Endothelial cell (in vitro differentiated cells): ENCODE results near the gene VSIG10L. TPM values are rescaled to one million over a fixed set of nuclear protein-coding genes. Genes with fewer than 3 reads are reported as not detected.

Source experiments
- DNase-seq: peaks from one replicate; pipeline ENCODE4 v3.0.0; 2021; ENCODE audit warnings: low spot score
- H3K27ac Mint-ChIP-seq: one replicate; pipeline ENCODE4 v1.8.0; 2021; ENCODE audit warnings: mixed read lengths, inconsistent platforms; ENCODE audit not compliant: unreplicated experiment
- H3K27me3 Mint-ChIP-seq: one replicate; pipeline ENCODE4 v1.8.0; 2021; ENCODE audit warnings: mild to moderate bottlenecking, moderate library complexity, mixed read lengths, inconsistent platforms; ENCODE audit not compliant: unreplicated experiment
- H3K36me3 Mint-ChIP-seq: one replicate; pipeline ENCODE4 v1.8.0; 2021; ENCODE audit warnings: mild to moderate bottlenecking, low read depth, mixed read lengths, inconsistent platforms; ENCODE audit not compliant: unreplicated experiment
- H3K4me1 Mint-ChIP-seq: one replicate; pipeline ENCODE4 v1.8.0; 2021; ENCODE audit warnings: mild to moderate bottlenecking, mixed read lengths, inconsistent platforms; ENCODE audit not compliant: unreplicated experiment
- H3K4me3 Mint-ChIP-seq: one replicate; pipeline ENCODE4 v1.8.0; 2021; ENCODE audit warnings: mild to moderate bottlenecking, mixed read lengths, inconsistent platforms; ENCODE audit not compliant: unreplicated experiment
- H3K9me3 Mint-ChIP-seq: one replicate; pipeline ENCODE4 v1.8.0; 2021; ENCODE audit warnings: mixed read lengths, inconsistent platforms; ENCODE audit not compliant: unreplicated experiment
- total RNA-seq: library from RNA; stranded (reverse); fragmentation: NEBNext Ultra II Directional; extraction: Animal tissue kit (Norgen Biotek cat#: 25700); gene quantifications from one replicate; pipeline ENCODE4 v1.2.1, GENCODE V29; 2021; ENCODE audit not compliant: unreplicated experiment
- TF ChIP-seq, protein P1 (sequence below): fragments of 200-600 bp; sonication (generic); IDR thresholded peaks from one replicate; pipeline ENCODE4 v1.5.0; 2021; ENCODE audit warnings: antibody characterized with exemption; ENCODE audit not compliant: unreplicated experiment

VSIG10L gene
- total RNA-seq, 1 donor from 2014 or later: 5.9 TPM

- Mint-ChIP-seq H3K4me1 (peaks cover 11% of the 10 kb centered on the region), H3K27me3 (peaks cover 17% of the 10 kb centered on the region), H3K27ac (no peak overlapping the region), H3K9me3 (peaks cover 4% of the 10 kb centered on the region), H3K36me3 (peaks cover 29% of the 10 kb centered on the region), H3K4me3 (no peak overlapping the region)
- TF ChIP-seq, protein P1, sequence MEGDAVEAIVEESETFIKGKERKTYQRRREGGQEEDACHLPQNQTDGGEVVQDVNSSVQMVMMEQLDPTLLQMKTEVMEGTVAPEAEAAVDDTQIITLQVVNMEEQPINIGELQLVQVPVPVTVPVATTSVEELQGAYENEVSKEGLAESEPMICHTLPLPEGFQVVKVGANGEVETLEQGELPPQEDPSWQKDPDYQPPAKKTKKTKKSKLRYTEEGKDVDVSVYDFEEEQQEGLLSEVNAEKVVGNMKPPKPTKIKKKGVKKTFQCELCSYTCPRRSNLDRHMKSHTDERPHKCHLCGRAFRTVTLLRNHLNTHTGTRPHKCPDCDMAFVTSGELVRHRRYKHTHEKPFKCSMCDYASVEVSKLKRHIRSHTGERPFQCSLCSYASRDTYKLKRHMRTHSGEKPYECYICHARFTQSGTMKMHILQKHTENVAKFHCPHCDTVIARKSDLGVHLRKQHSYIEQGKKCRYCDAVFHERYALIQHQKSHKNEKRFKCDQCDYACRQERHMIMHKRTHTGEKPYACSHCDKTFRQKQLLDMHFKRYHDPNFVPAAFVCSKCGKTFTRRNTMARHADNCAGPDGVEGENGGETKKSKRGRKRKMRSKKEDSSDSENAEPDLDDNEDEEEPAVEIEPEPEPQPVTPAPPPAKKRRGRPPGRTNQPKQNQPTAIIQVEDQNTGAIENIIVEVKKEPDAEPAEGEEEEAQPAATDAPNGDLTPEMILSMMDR: no peak
- no peak for DNase-seq
These were observed 24.6 kb downstream of the VSIG10L start for GRCh38 chr19:51317376-51317775.

DNA sequence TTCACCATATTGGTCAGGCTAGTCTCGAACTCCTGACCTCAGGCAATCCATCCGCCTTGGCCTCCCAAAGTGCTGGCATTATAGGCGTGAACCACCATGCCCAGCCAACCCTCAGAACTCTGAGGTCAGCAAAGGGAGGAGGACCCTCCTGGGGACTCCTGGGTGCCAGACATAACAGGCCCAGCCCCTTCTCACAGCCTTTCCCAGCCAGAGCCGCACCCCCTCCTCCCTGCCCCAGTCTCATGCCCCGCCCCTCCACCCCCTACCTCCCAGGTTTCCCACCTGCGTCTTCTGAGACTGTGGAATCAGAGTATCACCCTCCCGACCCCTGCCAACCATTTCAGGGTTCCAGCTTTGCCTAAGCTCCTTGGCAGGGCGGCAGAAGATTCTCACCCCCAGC, 25.3 kb downstream of the VSIG10L start:
- Mint-ChIP-seq H3K27ac (no peak overlapping the region), H3K27me3 (peaks cover 17% of the 10 kb centered on the region), H3K36me3 (peaks cover 29% of the 10 kb centered on the region), H3K9me3 (peaks cover 4% of the 10 kb centered on the region), H3K4me1 (peaks cover 14% of the 10 kb centered on the region), H3K4me3 (no peak overlapping the region)
- TF ChIP-seq, protein P1: no peak
- no peak for DNase-seq

DNA sequence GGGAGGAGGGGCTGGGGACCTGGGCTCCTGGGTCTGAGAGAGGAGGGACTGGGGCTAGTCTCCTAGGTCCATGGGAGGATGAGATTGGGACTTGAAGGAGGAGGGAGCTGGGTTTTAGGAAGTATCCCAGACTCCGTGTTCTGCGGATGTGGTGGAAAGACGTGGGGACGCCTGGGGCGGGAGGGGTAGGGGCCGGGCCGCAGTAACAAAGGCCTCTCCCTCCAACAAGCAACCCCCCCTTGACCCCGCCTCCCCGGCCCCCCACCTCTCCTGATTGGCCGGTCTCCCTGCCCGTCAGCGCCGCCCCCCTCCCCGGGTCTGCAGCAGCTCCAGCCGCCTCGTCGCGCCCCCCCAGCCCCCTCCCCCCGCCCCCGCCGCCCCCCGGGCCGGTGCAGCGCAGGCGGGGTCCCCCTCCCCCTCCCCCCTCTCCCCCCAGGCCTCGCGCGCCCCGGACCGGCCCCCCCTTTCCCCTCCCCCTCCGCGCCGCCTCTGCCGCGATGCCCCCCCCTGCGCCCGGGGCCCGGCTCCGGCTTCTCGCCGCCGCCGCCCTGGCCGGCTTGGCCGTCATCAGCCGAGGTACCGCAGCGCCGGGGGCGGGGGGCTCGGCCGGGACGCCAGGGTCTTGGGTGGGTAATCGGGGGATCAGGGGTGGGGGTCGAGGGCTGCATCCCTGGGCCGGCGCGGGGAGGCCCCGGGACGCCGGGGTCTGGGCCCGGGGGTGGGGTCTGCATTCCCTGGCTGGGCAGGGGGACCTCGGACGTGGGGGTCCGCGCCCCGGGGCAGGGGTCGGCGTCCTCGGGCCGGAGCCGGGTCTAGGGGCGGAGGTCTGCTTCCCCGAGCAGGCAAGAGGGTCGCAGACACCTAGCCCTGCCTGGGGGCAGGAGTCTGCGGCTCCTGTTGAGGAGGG, 30.3 kb downstream of the VSIG10L start, which contains the start of gene IGLON5:
Gene IGLON5, plus strand, starts transcription at position 294 of the 907 bp plus-strand sequence. Its CDS starts 204 bp downstream, at position 498.
- Mint-ChIP-seq H3K4me3 (peak within 1 kb of the TSS; percentile 95), H3K27ac (peak within 1 kb of the TSS; percentile 68), H3K4me1 (peaks cover 22% of the 10 kb centered on the region), H3K9me3 (peaks cover 4% of the 10 kb centered on the region), H3K27me3 (peaks cover 14% of the 10 kb centered on the region), H3K36me3 (peaks cover 22% of the 10 kb centered on the region)
- peak; percentile 72 for DNase-seq
- TF ChIP-seq, protein P1: no peak

- TF ChIP-seq, protein P1: no peak
- DNase-seq: no peak
- peaks cover 5% of the 10 kb centered on the region for H3K9me3 Mint-ChIP-seq
- H3K36me3 Mint-ChIP-seq: peaks cover 4% of the 10 kb centered on the region
- no peak overlapping the region for H3K27ac Mint-ChIP-seq
- no peak overlapping the region for H3K4me3 Mint-ChIP-seq
- peaks cover 8% of the 10 kb centered on the region for H3K4me1 Mint-ChIP-seq
- peaks cover 10% of the 10 kb centered on the region for H3K27me3 Mint-ChIP-seq
These were observed 36.5 kb downstream of the VSIG10L start for GRCh38 chr19:51305479-51305878.

DNA sequence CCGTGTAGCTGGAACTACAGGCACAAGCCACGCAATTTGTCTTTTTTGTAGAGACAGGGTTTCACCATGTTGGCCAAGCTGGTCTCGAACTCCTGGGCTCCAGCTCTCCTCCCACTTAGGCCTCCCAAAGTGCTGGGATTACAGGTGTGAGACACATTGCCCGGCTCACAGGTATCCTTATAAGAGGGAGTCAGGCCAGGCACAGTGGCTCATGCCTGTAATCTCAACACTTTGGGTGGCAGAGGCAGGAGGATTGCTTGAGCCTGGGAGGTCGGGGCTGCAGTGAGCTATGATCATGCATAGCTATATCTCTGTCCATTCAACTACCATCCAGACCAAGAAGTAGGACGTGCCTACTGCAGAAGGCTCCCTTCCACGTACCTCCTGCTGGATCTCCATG, 40.7 kb downstream of the VSIG10L start:
- no peak for DNase-seq
- no peak overlapping the region for H3K4me3 Mint-ChIP-seq
- peaks cover 5% of the 10 kb centered on the region for H3K27me3 Mint-ChIP-seq
- H3K9me3 Mint-ChIP-seq: peaks cover 5% of the 10 kb centered on the region
- no peak overlapping the region for H3K27ac Mint-ChIP-seq
- H3K36me3 Mint-ChIP-seq: peaks cover 4% of the 10 kb centered on the region
- H3K4me1 Mint-ChIP-seq: no peaks in the 10 kb centered on the region
- TF ChIP-seq, protein P1: no peak
